ENCODE measurements around the gene SELENOS.

SELENOS gene

GRCh38 chr15:101233651-101234280 is 43.5 kb downstream of the SELENOS start:
- FAIRE-seq (no peak), DNase-seq (ENCODE audit: extremely low spot score, insufficient read length, low read depth) (no peak)

GRCh38 chr15:101232677-101233076 is 44.6 kb downstream of the SELENOS start:
- FAIRE-seq (no peak), DNase-seq (ENCODE audit: extremely low spot score, insufficient read length, low read depth) (no peak)

- DNase-seq (ENCODE audit: extremely low spot score, insufficient read length, low read depth): no peak
- peak; percentile 18 for FAIRE-seq
Observed at GRCh38 chr15:101228313-101228712, 49.0 kb downstream of the SELENOS start.

- DNase-seq (ENCODE audit: extremely low spot score, insufficient read length, low read depth) (no peak), FAIRE-seq (no peak)
Observed at GRCh38 chr15:101225658-101226057, 51.6 kb downstream of the SELENOS start.

Measured in GM18507 (cell line).